GM23338 (cell line): Measurements from ENCODE around the gene DPEP3. TPM values are rescaled to one million over a fixed set of nuclear protein-coding genes. Genes with fewer than 3 reads are reported as not detected.

Experiments
- ATAC-seq: fragments of 200-7000 bp; cut with Tn5 transposase; 3 replicates; pipeline ENCODE4 v1.9.1; 2020
- DNase-seq: peaks from one replicate; pipeline ENCODE4 v3.0.0-alpha.2; 2015; ENCODE audit warnings: low spot score
- H2AFZ ChIP-seq: fragments of 200-600 bp; sonication (generic); 2 replicates; pipeline ENCODE4 v1.8.0; 2016; ENCODE audit warnings: antibody characterized with exemption, mild to moderate bottlenecking, moderate library complexity
- H3F3A ChIP-seq: fragments of 200-600 bp; sonication (generic); replicated peaks from 2 replicates; pipeline ENCODE4 v1.8.0; 2017; ENCODE audit warnings: antibody characterized with exemption, mixed run types, low read depth
- H3K27ac ChIP-seq: fragments of 200-600 bp; sonication (generic); 2 replicates; pipeline ENCODE4 v1.6.1; 2016; ENCODE audit warnings: low read depth
- H3K27me3 ChIP-seq: fragments of 200-600 bp; sonication (generic); 2 replicates; pipeline ENCODE4 v1.8.0; 2016; ENCODE audit warnings: mild to moderate bottlenecking, mixed run types, moderate library complexity; ENCODE audit not compliant: insufficient read depth
- H3K36me3 ChIP-seq: fragments of 200-600 bp; sonication (generic); 2 replicates; pipeline ENCODE4 v1.8.0; 2016; ENCODE audit warnings: mild to moderate bottlenecking; ENCODE audit not compliant: insufficient read depth
- H3K4me1 ChIP-seq: fragments of 200-600 bp; sonication (generic); 2 replicates; pipeline ENCODE4 v1.8.0; 2016; ENCODE audit warnings: mild to moderate bottlenecking, moderate library complexity; ENCODE audit not compliant: insufficient read depth
- H3K4me2 ChIP-seq: fragments of 200-600 bp; sonication (generic); 2 replicates; pipeline ENCODE4 v1.7.1; 2017; ENCODE audit warnings: mixed run types
- H3K4me3 ChIP-seq: fragments of 200-600 bp; sonication (generic); 2 replicates; pipeline ENCODE4 v1.6.1; 2016; ENCODE audit warnings: mixed run types
- H3K79me2 ChIP-seq: fragments of 200-600 bp; sonication (generic); replicated peaks from 2 replicates; pipeline ENCODE4 v1.8.0; 2017; ENCODE audit warnings: mild to moderate bottlenecking; ENCODE audit not compliant: insufficient read depth
- H3K9me2 ChIP-seq: fragments of 200-600 bp; sonication (generic); 2 replicates; pipeline ENCODE4 v1.8.0; 2017; ENCODE audit not compliant: insufficient read depth
- H4K20me1 ChIP-seq: fragments of 200-600 bp; sonication (generic); replicated peaks from 2 replicates; pipeline ENCODE4 v1.8.0; 2017; ENCODE audit warnings: mild to moderate bottlenecking; ENCODE audit not compliant: insufficient read depth
- H3K27ac Mint-ChIP-seq: 2 replicates; pipeline ENCODE4 v1.8.0; 2020; ENCODE audit warnings: inconsistent platforms, mild to moderate bottlenecking, moderate library complexity, mixed read lengths
- H3K27me3 Mint-ChIP-seq: 3 replicates; pipeline ENCODE4 v1.8.0; 2022; ENCODE audit warnings: low read depth, mild to moderate bottlenecking, moderate library complexity, mixed read lengths, inconsistent platforms; ENCODE audit not compliant: insufficient read depth, poor library complexity
- H3K36me3 Mint-ChIP-seq: 3 replicates; pipeline ENCODE4 v1.8.0; 2021; ENCODE audit warnings: low read depth, mild to moderate bottlenecking, inconsistent platforms, moderate library complexity, mixed read lengths
- H3K4me1 Mint-ChIP-seq: 3 replicates; pipeline ENCODE4 v1.8.0; 2020; ENCODE audit warnings: mild to moderate bottlenecking, inconsistent platforms, mixed read lengths
- H3K4me3 Mint-ChIP-seq: 3 replicates; pipeline ENCODE4 v1.8.0; 2021; ENCODE audit warnings: moderate library complexity, mild to moderate bottlenecking, inconsistent platforms, mixed read lengths
- H3K9me3 Mint-ChIP-seq: 3 replicates; pipeline ENCODE4 v1.8.0; 2020; ENCODE audit warnings: moderate library complexity, mild to moderate bottlenecking, inconsistent platforms, mixed read lengths
- CREB1 ChIP-seq: fragments of 250-450 bp; sonication (Bioruptor Pico); IDR thresholded peaks from 2 replicates; pipeline ENCODE4 v1.5.0; 2020; ENCODE audit warnings: low read depth, mild to moderate bottlenecking, moderate library complexity
- CTCF ChIP-seq, 2 experiments: fragments of 200-600 bp in 1 of 2; sonication (generic) in 1 of 2; conservative IDR thresholded peaks; 2 replicates each; pipeline versions ENCODE4 v1.5.1 to v1.6.1; 2016 to 2017; ENCODE audit warnings: antibody characterized with exemption in 2 of 2, low read depth in 2 of 2, mild to moderate bottlenecking in 2 of 2, moderate library complexity in 1 of 2
- EZH2 ChIP-seq: fragments of 200-600 bp; sonication (generic); IDR thresholded peaks from one replicate; pipeline ENCODE4 v1.8.0; 2017; ENCODE audit warnings: antibody characterized with exemption, mild to moderate bottlenecking, low read depth; ENCODE audit not compliant: unreplicated experiment
- EZH2phosphoT487 ChIP-seq: fragments of 200-600 bp; sonication (generic); IDR thresholded peaks from one replicate; pipeline ENCODE4 v1.8.1; 2018; ENCODE audit warnings: antibody characterized with exemption; ENCODE audit not compliant: unreplicated experiment
- NANOG ChIP-seq: IDR thresholded peaks from 2 replicates; pipeline ENCODE4 v1.6.1; 2016; ENCODE audit warnings: antibody characterized with exemption, borderline replicate concordance
- REST ChIP-seq: IDR thresholded peaks from one replicate; pipeline ENCODE4 v1.6.1; 2018; ENCODE audit warnings: antibody characterized with exemption; ENCODE audit not compliant: unreplicated experiment
- STAT1 ChIP-seq: IDR thresholded peaks from one replicate; pipeline ENCODE4 v1.6.1; 2016; ENCODE audit warnings: antibody characterized with exemption; ENCODE audit not compliant: unreplicated experiment
- ZNF331 ChIP-seq: fragments of 250-450 bp; sonication (Bioruptor Pico); IDR thresholded peaks from 2 replicates; pipeline ENCODE4 v1.5.0; 2020; ENCODE audit warnings: low read depth, mild to moderate bottlenecking, moderate library complexity
- polyA plus RNA-seq: library from polyadenylated mRNA; unstranded; fragments of >200 nt; fragmentation: Nextera tagmentation; extraction: Ambion mirVana; gene quantifications from 2 replicates; pipeline ENCODE4 v1.2.1, GENCODE V29; 2016
- total RNA-seq: library from RNA; depleted of rRNA; stranded (reverse); fragments of >200 nt; shearing (Covaris generic); gene quantifications from 2 replicates; pipeline ENCODE4 v1.2.3, GENCODE V29; 2014

Gene DPEP3
- total and polyA plus RNA-seq, 2 experiments from 2014 or later: 8.8 to 18.4 TPM

GRCh38 chr16:67930191-67930590 is 50.1 kb downstream of the DPEP3 start (continued):
- TF ChIP-seq REST (no peak), ZNF331 (CRISPR knock-in tag) (no peak), CREB1 (no peak), EZH2 (no peak), CTCF (conservative IDR thresholded peaks at IDR 0.05; ENCODE audit: low read depth in 2 of 2) (no peak), EZH2phosphoT487 (no peak), NANOG (no peak), STAT1 (no peak)

- Histone ChIP-seq H4K20me1 (no peaks in the 10 kb centered on the region; the same call in none of the 2 replicates), H3K4me2 (no peak overlapping the region), H3K9me2 (no peaks in the 10 kb centered on the region), H3K4me3 (no peak overlapping the region), H3K4me1 (peaks cover 6% of the 10 kb centered on the region; the same call in 1 of the 2 replicates), H3K27ac (no peak overlapping the region), H3K79me2 (no peaks in the 10 kb centered on the region), H3F3A (0 out of 2 replicates have a peak, but pooled peaks cover 6% of the 10 kb centered on the region), H2AFZ (no peak overlapping the region), H3K27me3 (no peaks in the 10 kb centered on the region), H3K36me3 (no peaks in the 10 kb centered on the region)
- H3K27me3 Mint-ChIP-seq: peaks cover 16% of the 10 kb centered on the region
- peaks cover 13% of the 10 kb centered on the region for H3K4me1 Mint-ChIP-seq
- DNase-seq (peak; percentile 89), ATAC-seq (peak; percentile 84)
- no peak overlapping the region for H3K4me3 Mint-ChIP-seq
- H3K36me3 Mint-ChIP-seq: peaks cover 9% of the 10 kb centered on the region; the same call in 1 of the 3 replicates
- peak overlapping the region; percentile 82; the same call in 1 of the 2 replicates for H3K27ac Mint-ChIP-seq
- no peaks in the 10 kb centered on the region for H3K9me3 Mint-ChIP-seq
- TF ChIP-seq CTCF (conservative IDR thresholded peaks at IDR 0.05; ENCODE audit: low read depth in 2 of 2) (peak; percentile 82 to 99), ZNF331 (CRISPR knock-in tag) (no peak)
These were observed 51.5 kb downstream of the DPEP3 start for GRCh38 chr16:67928561-67929364.
